Stomach (tissue), 9 donors: ENCODE measurements around the gene DQX1. TPM values are rescaled to one million over a fixed set of nuclear protein-coding genes. Genes with fewer than 3 reads are reported as not detected.
A peak's percentile ranks its signal among the peaks of the same experiment; 100 is the strongest.

Experiments used
- DNase-seq, 2 donors: peaks; one replicate each; pipeline versions ENCODE4 v3.0.0 to v3.0.0-alpha.2; 2013 to 2019
- H3K27ac ChIP-seq, 5 donors: fragments of 200-600 bp in 4 of 5; sonication (generic) in 4 of 5; one replicate each; pipeline ENCODE4 v1.5.1; 2013 to 2019; ENCODE audit warnings: mild to moderate bottlenecking in 1 of 5, moderate library complexity in 1 of 5
- H3K27me3 ChIP-seq, 3 donors: fragments of 200-600 bp; sonication (generic); one replicate each; pipeline ENCODE4 v1.5.1; 2017 to 2019; ENCODE audit warnings: mixed run types in 1 of 3
- H3K36me3 ChIP-seq, 4 donors: fragments of 200-600 bp; sonication (generic); 1 replicate in 3 of 4; 2 replicates in 1 of 4; pipeline ENCODE4 v1.5.1; 2016 to 2019
- H3K4me1 ChIP-seq, 4 donors: fragments of 200-600 bp; sonication (generic); one replicate each; pipeline ENCODE4 v1.5.1; 2016 to 2019
- H3K4me3 ChIP-seq, 4 donors: fragments of 200-600 bp; sonication (generic) in 3 of 4; one replicate each; pipeline ENCODE4 v1.5.1; 2016 to 2019; ENCODE audit warnings: mild to moderate bottlenecking in 1 of 4
- H3K9me3 ChIP-seq, 4 donors: fragments of 200-600 bp; sonication (generic); one replicate each; pipeline ENCODE4 v1.5.1; 2016 to 2019
- EP300 ChIP-seq: sonication (generic); formaldehyde crosslinking; IDR thresholded peaks from one replicate; pipeline ENCODE4 v1.6.1; 2017; ENCODE audit warnings: antibody characterized with exemption
- POLR2A ChIP-seq, 4 donors: fragments of 450-650 bp; IDR thresholded peaks; one replicate each; pipeline ENCODE4 v1.6.1; 2016; ENCODE audit warnings: antibody characterized with exemption in 4 of 4, control low read depth in 2 of 4, mild to moderate bottlenecking in 1 of 4, moderate library complexity in 1 of 4
- POLR2AphosphoS5 ChIP-seq, 3 donors: sonication (generic); formaldehyde crosslinking; IDR thresholded peaks; one replicate each; pipeline ENCODE4 v1.6.1; 2016; ENCODE audit warnings: antibody characterized with exemption in 3 of 3
- WGBS, 5 donors: extraction: QIAGEN DNeasy Blood & Tissue Kit in 3 of 5; methylation state at CpG; one replicate each; pipeline versions ENCODE4 v1.1.5 to v1.1.7; 2013 to 2018; 5-methylcytosine and 5-hydroxymethylcytosine counted together
- intact Hi-C: fragments of 100-400 bp; cut with DNase I; formaldehyde crosslinking; loops from one replicate; pipeline ENCODE4 v1.15.1; 2023; ENCODE audit warnings: low total_unique reads
- polyA plus RNA-seq, 3 donors: library from polyadenylated mRNA; stranded (reverse); fragments of 200-250 nt; gene quantifications; one replicate each; pipeline ENCODE4 v1.2.3, GENCODE V29; 2013
- total RNA-seq, 5 donors: library from RNA; depleted of rRNA; stranded (reverse); fragments of >200 nt; gene quantifications; one replicate each; pipeline versions ENCODE4 v1.1.0 to v1.2.3, GENCODE V29; 2014 to 2016
- TF ChIP-seq, protein P1 (sequence below), 7 experiments: fragments of 450-650 bp in 4 of 7; fragments of 200-600 bp in 3 of 7; sonication (generic) in 3 of 7; IDR thresholded peaks; one replicate each; pipeline ENCODE4 v1.5.1; 2016 to 2019; ENCODE audit warnings: antibody characterized with exemption in 7 of 7, control low read depth in 2 of 7, mild to moderate bottlenecking in 1 of 7
- donor health status: healthy with polysubstance abuse.
- donor health status: Bipolar disorder and iron deficiency.
- donor health status: healthy.

DQX1 gene
- total and polyA plus RNA-seq, 8 donors = 2.1 to 42.6 (median 10.3) TPM

DNA sequence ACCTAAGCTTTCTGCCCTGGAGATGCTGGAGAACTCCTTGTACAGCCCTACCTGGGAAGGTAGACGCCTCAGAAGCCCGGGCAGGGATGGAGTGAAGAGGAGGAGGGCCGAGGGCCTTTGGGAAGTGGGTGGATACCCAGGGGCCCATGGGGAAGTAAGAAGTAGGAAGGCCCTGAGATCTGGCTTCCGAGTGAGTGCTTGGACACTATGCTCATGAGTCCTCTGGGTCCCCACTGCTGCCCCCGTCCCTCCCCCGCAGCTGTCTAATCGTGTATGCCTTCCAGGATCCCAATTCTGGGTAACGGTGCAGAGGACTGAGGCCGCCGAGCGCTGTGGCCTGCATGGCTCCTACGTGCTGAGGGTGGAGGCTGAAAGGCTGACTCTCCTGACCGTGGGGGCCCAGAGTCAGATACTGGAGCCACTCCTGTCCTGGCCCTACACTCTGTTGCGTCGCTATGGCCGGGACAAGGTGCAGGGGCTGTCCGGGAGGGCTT, 29.6 kb upstream of the DQX1 start:
- no peak for DNase-seq
- Histone ChIP-seq H3K9me3 (no peaks in the 10 kb centered on the region), H3K4me3 (peak overlapping the region; percentile 78 to 85 (median 80)), H3K36me3 (peaks cover 8 to 14% (median 10%) of the 10 kb centered on the region in 4 donors), H3K27me3 (no peaks in the 10 kb centered on the region), H3K27ac (peak overlapping the region; percentile 88 to 94 (median 91)), H3K4me1 (peaks cover 0 to 65% (median 41%) of the 10 kb centered on the region in 4 donors)
- WGBS, 5 donors = 58 to 76% (median 66%) methylated on average over 11 to 17 of the region's 17 CpGs
- intact Hi-C loops = no loop called here
- TF ChIP-seq, protein P1, sequence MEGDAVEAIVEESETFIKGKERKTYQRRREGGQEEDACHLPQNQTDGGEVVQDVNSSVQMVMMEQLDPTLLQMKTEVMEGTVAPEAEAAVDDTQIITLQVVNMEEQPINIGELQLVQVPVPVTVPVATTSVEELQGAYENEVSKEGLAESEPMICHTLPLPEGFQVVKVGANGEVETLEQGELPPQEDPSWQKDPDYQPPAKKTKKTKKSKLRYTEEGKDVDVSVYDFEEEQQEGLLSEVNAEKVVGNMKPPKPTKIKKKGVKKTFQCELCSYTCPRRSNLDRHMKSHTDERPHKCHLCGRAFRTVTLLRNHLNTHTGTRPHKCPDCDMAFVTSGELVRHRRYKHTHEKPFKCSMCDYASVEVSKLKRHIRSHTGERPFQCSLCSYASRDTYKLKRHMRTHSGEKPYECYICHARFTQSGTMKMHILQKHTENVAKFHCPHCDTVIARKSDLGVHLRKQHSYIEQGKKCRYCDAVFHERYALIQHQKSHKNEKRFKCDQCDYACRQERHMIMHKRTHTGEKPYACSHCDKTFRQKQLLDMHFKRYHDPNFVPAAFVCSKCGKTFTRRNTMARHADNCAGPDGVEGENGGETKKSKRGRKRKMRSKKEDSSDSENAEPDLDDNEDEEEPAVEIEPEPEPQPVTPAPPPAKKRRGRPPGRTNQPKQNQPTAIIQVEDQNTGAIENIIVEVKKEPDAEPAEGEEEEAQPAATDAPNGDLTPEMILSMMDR (IDR thresholded peaks at IDR 0.05) = no peak
- no peak for TF ChIP-seq POLR2A (IDR thresholded peaks at IDR 0.05)
- no peak for TF ChIP-seq EP300
- TF ChIP-seq POLR2AphosphoS5 (IDR thresholded peaks at IDR 0.05) = no peak

DNA sequence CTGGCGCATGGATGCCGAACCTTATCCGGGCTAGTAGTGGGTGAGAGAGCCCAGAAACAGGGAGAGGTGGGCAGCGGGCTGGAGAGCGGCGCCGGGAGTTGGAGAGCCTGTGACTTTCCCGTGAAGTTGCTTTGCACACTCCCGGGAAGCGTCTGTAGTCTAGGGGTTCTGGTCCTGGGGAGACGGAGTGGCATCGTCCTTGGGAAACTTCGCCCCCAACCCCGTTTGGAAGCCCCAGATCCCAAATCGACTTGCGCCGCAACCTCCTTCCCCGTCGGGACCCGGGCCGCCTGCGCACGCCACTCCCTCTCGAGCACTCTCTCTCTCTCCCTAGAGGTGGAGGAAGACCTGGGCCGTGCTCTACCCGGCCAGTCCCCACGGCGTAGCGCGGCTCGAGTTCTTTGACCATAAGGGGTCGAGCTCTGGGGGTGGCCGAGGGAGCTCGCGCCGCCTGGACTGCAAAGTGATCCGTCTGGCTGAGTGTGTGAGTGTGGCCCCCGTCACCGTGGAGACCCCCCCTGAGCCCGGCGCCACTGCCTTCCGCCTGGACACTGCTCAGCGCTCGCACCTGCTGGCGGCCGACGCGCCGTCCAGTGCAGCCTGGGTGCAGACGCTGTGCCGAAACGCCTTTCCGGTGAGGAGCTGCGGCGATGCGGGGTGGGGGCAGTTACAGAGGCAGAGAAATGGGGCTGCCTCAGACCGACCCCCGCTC, 28.9 kb upstream of the DQX1 start:
- Histone ChIP-seq H3K27ac (peak overlapping the region; percentile 88 to 94 (median 91)), H3K4me3 (peak overlapping the region; percentile 78 to 85 (median 80)), H3K9me3 (no peaks in the 10 kb centered on the region), H3K27me3 (no peaks in the 10 kb centered on the region), H3K36me3 (peaks cover 8 to 14% (median 10%) of the 10 kb centered on the region in 4 donors), H3K4me1 (peaks cover 0 to 68% (median 41%) of the 10 kb centered on the region in 4 donors)
- peak in 1 of 4 donors; percentile 1 for TF ChIP-seq POLR2A (IDR thresholded peaks at IDR 0.05)
- TF ChIP-seq, protein P1 (IDR thresholded peaks at IDR 0.05) = no peak
- intact Hi-C loops = no loop called here
- peak; percentile 66 to 81 for DNase-seq
- 0 to 3% (median 1%) methylated on average over 26 to 58 of the region's 58 CpGs for WGBS, 5 donors

DNA sequence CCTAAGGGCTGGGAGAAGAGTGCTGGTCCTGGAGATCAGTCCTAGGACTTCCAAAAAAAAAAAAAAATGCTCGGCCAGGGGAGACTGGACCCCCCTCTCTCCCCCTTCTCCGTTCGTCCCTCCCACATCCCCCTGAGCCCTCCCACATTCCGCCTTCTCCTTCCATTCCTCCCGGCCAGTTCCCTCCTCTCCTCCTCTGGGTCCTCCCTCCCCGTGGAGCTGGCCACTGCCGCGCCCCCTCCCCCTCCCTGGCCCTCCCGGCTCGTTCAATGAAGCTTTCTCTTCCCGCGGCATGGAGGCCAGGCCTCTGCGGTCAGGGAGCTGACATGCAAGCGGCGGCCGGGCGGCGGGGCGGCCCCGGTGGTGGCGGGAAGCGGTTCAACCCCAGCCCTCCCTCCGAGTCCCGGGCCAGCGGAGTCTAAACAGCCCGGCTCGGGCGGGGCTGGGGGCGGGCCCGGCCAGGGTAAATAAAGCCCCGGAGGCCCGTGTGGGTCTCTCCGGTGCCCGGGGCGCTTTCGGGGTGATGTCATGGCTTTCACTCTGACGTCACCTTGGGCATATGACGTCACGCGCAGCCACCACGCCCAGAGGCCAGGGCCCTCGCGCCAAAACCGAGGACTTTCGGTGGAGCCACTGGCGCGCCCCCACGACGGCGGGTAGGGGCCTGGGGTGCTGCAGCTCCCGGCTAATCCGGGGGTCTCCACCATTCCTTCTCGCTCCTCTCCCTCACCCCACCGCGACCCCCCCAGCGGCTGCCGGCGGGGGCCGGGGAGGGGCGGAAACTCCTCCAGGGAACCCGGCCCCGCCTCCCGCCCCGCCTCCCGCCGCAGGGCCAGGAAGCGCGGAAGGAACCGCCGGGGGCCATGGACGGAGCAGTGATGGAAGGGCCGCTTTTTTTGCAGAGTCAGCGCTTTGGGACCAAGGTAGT, 28.1 kb upstream of the DQX1 start, which contains the start of the genes DOK1 and LOXL3:
Gene DOK1 (plus strand): TSS at position 829 of the 928 bp plus-strand sequence. CDS start 35 bp downstream, at position 864.
Gene LOXL3 (minus strand): TSS at position 51 of the 928 bp plus-strand sequence. CDS start 1,308 bp downstream, outside the sequence.
- TF ChIP-seq POLR2AphosphoS5 (IDR thresholded peaks at IDR 0.05) (peak in 2 of 3 donors; percentile 45 to 51), EP300 (no peak)
- TF ChIP-seq, protein P1 (IDR thresholded peaks at IDR 0.05) = no peak
- intact Hi-C loops = no loop called here
- peaks cover 7 to 74% (median 49%) of the 10 kb centered on the region in 4 donors for H3K4me1 ChIP-seq

More for the DNA sequence above, 28.1 kb upstream of the DQX1 start, which contains the start of the genes DOK1 and LOXL3:
- H3K36me3 ChIP-seq = peaks cover 8 to 14% (median 10%) of the 10 kb centered on the region in 4 donors
- no peaks in the 10 kb centered on the region for H3K27me3 ChIP-seq
- H3K9me3 ChIP-seq = no peaks in the 10 kb centered on the region
- H3K4me3 ChIP-seq = peak within 1 kb of the TSS; percentile 78 to 85 (median 80)
- H3K27ac ChIP-seq = peak within 1 kb of the TSS; percentile 88 to 94 (median 91)
- peak; percentile 90 to 96 for DNase-seq
- WGBS, 5 donors = 0 to 1% (median 1%) methylated on average over 20 to 73 of the region's 73 CpGs
